ENCODE results near the gene ALDH3A1.

The ALDH3A1 gene

DNA sequence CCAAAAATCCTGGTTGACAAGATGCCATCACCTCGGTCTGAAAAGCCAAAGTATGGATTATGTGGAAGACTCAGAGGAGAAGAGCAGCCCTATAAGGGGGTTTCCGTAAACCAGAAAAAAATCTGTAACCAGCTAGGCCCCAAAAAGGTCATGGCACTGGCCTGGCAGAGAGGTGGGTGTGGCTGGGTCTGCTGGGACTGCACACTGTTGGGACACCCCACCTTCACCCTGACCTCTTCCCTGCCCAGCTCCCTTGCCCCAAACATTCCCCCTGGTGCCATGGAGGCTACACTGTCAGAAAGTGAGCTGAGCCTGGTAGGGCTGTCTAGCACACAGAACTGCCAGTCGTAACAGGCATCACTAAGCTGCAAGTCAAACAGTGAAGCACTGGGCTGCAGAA is 38.3 kb downstream of the ALDH3A1 start:
- Histone ChIP-seq H3K4me1 (ENCODE audit: control insufficient read depth, insufficient read depth, low read length) (peaks cover 16% of the 10 kb centered on the region), H3K9me3 (ENCODE audit: control insufficient read depth, low read length) (no peaks in the 10 kb centered on the region), H3K9ac (ENCODE audit: low read length) (no peak overlapping the region), H3K36me3 (ENCODE audit: control insufficient read depth, insufficient read depth, low read length) (no peaks in the 10 kb centered on the region), H3K4me3 (ENCODE audit: low read length) (no peak overlapping the region), H3K27me3 (ENCODE audit: control insufficient read depth, insufficient read depth, low read length) (no peaks in the 10 kb centered on the region)

DNA sequence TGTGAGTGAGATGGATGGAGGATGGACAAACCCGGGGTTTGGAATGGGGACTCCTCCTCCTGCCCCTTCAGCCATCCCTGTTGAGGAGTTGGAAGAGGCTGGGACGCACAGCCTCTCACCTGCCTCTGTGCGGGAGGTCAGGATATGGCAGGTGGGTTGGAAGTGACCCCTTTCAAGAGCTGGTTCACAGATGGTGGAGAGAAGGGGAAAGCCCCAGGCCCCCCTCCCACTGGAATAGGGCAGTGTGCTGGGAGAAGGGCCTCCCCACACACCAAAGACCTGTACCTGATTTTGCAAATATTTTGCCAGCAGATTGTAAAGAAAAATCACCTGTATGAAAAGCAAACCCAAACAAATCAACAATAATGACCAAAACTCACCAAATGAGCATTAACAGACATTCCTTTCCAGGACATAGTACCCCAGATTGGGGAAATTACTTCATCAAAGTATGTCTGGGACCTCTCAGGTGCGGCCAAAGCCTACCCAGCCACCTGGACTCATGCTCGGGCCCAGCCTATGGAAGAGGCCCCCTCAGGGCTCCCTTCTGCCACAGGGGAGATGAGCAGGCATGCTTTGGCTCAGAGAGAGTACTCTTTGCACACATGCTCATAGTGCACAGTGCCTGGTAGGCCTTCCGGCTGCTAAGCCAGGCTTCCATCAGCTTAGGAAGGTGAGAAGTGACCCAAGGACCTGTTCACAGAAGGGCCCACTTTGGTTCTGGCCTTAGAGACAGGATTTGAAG is 39.5 kb downstream of the ALDH3A1 start:
- H3K27me3 ChIP-seq (ENCODE audit: control insufficient read depth, insufficient read depth, low read length) = no peaks in the 10 kb centered on the region
- no peaks in the 10 kb centered on the region for H3K36me3 ChIP-seq (ENCODE audit: control insufficient read depth, insufficient read depth, low read length)
- no peak overlapping the region for H3K4me3 ChIP-seq (ENCODE audit: low read length)
- no peaks in the 10 kb centered on the region for H3K9me3 ChIP-seq (ENCODE audit: control insufficient read depth, low read length)
- H3K9ac ChIP-seq (ENCODE audit: low read length) = no peak overlapping the region
- H3K4me1 ChIP-seq (ENCODE audit: control insufficient read depth, insufficient read depth, low read length) = peaks cover 19% of the 10 kb centered on the region

DNA sequence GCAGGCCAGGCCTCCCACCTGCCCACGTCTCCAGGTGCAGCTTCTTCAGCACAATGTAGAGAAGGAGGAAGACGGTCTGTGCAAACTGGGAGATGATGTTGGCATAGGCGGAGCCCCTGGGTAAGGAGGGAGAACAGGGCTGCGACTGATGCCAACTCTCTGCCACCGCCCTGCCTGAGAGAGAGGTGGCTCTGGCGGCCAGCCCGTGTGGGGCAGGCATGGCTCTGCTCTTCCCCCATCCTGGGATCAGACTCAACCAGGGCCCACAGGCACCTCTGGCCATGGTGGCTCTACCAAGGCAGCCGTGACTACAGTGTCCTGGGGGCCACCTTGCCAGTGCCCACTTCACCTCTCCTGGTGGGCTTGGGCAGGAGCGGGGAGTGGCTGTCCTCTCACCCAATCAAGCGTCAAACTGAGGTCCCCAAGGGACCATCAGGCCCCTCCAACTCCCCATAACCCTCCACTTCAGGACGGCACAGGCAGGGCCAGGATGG is 40.3 kb downstream of the ALDH3A1 start:
- peaks cover 24% of the 10 kb centered on the region for H3K4me1 ChIP-seq (ENCODE audit: control insufficient read depth, insufficient read depth, low read length)
- H3K4me3 ChIP-seq (ENCODE audit: low read length) = no peak overlapping the region
- H3K36me3 ChIP-seq (ENCODE audit: control insufficient read depth, insufficient read depth, low read length) = no peaks in the 10 kb centered on the region
- H3K27me3 ChIP-seq (ENCODE audit: control insufficient read depth, insufficient read depth, low read length) = no peaks in the 10 kb centered on the region
- H3K9ac ChIP-seq (ENCODE audit: low read length) = no peak overlapping the region
- H3K9me3 ChIP-seq (ENCODE audit: control insufficient read depth, low read length) = no peaks in the 10 kb centered on the region

DNA sequence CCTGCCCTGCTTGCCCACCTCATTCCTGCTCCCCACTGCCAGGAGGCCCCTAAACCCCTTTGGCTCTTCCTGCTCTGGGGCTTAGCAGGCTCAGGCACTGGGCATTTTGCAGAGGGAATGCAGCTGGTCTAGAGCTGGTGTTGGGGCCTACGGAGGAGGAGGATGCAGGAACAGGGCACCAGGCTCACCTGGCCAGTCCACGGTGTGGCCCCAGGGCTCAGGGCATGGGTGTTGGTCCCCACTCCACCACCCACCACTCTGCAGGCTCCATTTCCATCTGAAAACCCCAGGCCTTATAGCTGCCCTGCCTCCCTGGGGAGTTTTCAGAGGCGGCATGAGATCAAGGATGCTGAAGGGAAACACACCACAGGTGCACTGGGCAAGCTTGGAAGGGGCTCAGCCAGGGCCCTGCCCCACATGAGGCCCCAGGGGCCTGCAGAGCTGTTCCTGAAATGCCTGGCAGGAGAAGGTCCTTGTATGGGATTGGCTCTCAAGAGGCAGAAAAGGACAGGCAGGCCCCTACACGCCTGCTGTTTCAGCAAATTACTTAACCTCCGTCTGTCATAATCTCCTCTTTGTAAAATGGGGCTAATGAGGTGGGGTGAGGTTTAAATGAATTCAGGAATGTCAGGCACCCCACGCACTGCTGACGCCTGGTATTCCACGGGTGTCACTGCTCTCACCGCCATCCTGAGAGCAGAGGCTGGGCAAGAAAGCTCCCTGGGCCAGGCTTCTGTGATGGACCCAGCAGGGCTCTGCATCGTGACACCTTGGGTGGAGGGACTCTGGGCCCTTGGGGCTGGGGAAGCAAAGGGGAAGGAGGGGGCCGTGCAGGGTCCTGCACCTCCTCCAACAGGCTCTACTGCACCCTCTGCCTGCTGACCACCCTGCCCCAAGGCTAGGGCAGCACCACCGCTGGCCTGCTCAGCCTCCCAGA is 41.0 kb downstream of the ALDH3A1 start:
- Histone ChIP-seq H3K4me3 (ENCODE audit: low read length) (no peak overlapping the region), H3K27me3 (ENCODE audit: control insufficient read depth, insufficient read depth, low read length) (no peaks in the 10 kb centered on the region), H3K9me3 (ENCODE audit: control insufficient read depth, low read length) (no peaks in the 10 kb centered on the region), H3K36me3 (ENCODE audit: control insufficient read depth, insufficient read depth, low read length) (no peaks in the 10 kb centered on the region), H3K9ac (ENCODE audit: low read length) (no peak overlapping the region), H3K4me1 (ENCODE audit: control insufficient read depth, insufficient read depth, low read length) (peaks cover 24% of the 10 kb centered on the region)

DNA sequence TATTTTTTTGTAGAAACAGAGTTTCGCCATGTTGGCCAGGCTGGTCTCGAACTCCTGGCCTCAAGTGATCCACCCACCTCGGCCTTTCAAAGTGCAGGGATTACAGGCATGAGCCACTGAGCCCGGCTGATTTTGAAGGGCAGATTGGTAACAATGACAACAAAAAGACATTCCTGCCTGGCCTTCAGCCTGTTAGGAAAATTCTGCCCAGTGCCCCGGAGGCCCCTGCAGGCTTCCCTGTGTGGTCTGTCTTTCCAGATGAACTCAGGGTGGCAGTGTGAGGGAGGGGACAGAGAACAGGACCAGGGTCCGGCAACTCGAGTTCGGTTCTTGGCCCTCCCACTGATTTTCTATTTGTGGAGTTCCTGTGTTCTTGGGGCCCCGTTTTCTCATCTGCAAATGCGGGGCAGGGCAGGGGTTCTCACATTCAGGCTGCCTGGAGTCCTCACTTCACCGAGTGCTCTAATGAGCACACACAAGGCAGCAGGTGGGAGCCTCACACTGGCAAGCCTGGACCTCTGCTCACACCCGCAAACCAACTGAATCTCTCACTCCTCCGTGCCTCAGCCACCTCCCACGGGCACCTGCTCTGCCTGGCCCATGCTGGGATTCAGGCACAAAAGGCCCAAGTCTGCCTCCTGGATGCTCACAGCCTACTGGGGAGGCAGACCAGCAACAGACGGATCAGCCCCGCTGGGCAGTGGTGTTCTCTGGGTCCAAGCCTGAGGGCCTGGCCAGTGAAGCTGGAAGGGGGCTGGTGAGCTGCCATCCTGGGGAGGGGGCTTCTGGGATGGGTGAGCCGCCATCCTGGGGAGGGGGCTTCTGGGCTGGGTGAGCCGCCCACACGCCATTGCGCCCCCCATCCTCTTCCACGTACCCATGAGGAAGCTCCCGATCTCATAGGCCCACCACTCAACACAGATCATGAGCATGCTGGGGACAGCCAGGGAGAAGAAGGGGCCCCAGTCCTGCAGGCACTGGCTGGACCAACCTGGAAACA is 42.0 kb downstream of the ALDH3A1 start:
- no peak overlapping the region for H3K9ac ChIP-seq (ENCODE audit: low read length)
- no peaks in the 10 kb centered on the region for H3K36me3 ChIP-seq (ENCODE audit: control insufficient read depth, insufficient read depth, low read length)
- H3K9me3 ChIP-seq (ENCODE audit: control insufficient read depth, low read length) = no peaks in the 10 kb centered on the region
- peaks cover 24% of the 10 kb centered on the region for H3K4me1 ChIP-seq (ENCODE audit: control insufficient read depth, insufficient read depth, low read length)
- no peaks in the 10 kb centered on the region for H3K27me3 ChIP-seq (ENCODE audit: control insufficient read depth, insufficient read depth, low read length)
- no peak overlapping the region for H3K4me3 ChIP-seq (ENCODE audit: low read length)

DNA sequence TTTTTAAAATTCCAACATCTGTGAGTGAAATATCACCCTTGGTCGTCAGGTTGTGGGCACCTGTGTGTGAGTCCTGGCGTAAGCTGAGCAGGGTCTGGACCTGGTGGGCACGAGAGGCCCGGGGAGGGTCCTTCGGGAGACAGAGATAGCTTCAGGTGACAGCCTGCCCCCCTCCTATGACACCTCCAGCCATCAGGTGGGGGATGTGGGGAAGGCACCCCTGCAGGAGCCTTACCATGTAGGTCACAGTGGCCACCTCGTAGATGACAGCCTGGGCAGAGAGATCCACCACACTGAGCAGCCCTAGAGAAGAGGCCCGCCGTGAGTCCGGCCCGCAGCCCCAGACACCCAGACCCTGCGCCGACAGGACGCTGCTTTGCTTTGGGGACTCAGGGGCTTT is 42.9 kb downstream of the ALDH3A1 start:
- H3K9ac ChIP-seq (ENCODE audit: low read length) = no peak overlapping the region
- H3K36me3 ChIP-seq (ENCODE audit: control insufficient read depth, insufficient read depth, low read length) = no peaks in the 10 kb centered on the region
- H3K27me3 ChIP-seq (ENCODE audit: control insufficient read depth, insufficient read depth, low read length) = no peaks in the 10 kb centered on the region
- peaks cover 24% of the 10 kb centered on the region for H3K4me1 ChIP-seq (ENCODE audit: control insufficient read depth, insufficient read depth, low read length)
- no peaks in the 10 kb centered on the region for H3K9me3 ChIP-seq (ENCODE audit: control insufficient read depth, low read length)
- H3K4me3 ChIP-seq (ENCODE audit: low read length) = no peak overlapping the region

DNA sequence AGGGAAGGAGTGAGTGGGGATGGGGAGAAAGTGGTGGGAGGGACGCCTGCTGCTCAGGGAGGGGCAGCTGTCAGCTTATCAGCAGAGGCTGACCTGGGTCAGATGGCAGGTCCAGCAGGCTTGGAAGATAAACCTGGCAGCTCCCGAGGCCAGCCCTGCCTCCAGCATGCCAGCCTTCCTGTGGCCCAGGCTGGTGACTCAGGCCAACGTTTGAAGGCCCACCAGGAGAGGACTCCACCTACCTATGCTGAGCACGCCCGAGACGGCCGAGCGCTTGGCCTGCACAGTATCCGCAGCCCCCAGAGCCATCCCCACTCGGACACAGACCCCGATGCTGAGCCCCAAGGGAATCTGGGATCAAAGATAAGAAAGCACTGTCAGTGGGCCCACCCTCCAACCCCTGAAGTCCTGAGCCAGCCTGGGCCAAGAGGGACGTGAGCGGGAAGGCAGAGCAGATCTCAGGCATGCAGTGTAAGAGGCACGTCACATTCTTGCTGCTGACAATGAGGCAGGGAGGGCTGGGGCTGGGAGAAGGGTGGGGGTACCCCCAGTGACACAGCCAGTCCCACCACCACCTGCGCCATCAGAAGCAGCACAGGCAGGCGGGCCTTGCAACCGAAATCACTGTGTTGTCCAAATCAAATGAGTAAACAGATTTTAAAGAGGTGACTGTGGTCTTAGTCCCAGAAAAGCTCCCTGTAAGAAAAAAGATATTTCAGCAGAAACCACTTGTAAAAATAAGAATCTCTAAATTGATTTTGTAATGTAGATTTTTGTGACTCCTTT is 44.1 kb downstream of the ALDH3A1 start:
- H3K9ac ChIP-seq (ENCODE audit: low read length) = no peak overlapping the region

DNA sequence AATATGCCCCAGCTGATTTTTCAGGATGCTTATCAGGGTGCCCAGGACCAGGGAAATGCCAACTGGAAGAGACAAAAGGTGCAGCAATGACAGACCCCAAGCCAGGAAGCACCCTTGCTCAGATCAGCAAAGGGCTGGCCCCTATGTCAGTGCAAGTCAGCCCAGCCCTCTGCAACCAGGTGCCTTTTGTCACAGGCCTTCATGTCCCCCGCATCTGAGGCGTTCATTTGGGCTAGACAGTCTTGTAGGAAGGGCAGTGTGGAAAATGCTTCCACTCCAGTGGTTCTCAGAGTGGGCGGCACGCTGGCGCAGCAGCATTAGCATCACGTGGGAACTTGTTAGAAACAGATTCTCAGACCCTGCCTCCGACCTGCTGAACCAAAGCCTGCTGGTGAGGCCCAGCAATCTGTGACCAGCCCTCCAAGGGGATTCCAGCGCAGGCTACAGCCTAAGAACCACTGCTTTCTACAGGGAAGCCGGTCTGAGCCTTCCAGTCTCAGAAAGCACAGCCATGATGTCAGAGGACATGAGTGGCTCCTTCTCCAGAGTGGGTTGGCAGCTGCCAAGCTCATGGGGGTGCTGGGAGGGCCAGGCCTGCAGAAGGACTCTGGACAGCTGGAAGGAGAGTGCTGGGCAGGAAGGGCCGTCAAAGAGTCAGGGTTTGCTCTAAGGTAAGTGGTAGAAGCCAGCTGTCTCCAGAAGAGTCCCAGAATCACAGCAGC is 44.8 kb downstream of the ALDH3A1 start:
- Histone ChIP-seq H3K4me1 (ENCODE audit: control insufficient read depth, insufficient read depth, low read length) (peaks cover 24% of the 10 kb centered on the region), H3K9ac (ENCODE audit: low read length) (no peak overlapping the region), H3K27me3 (ENCODE audit: control insufficient read depth, insufficient read depth, low read length) (no peaks in the 10 kb centered on the region), H3K36me3 (ENCODE audit: control insufficient read depth, insufficient read depth, low read length) (no peaks in the 10 kb centered on the region), H3K9me3 (ENCODE audit: control insufficient read depth, low read length) (no peaks in the 10 kb centered on the region), H3K4me3 (ENCODE audit: low read length) (no peak overlapping the region)

More for the DNA sequence above, 44.1 kb downstream of the ALDH3A1 start:
- peaks cover 24% of the 10 kb centered on the region for H3K4me1 ChIP-seq (ENCODE audit: control insufficient read depth, insufficient read depth, low read length)
- H3K27me3 ChIP-seq (ENCODE audit: control insufficient read depth, insufficient read depth, low read length) = no peaks in the 10 kb centered on the region
- H3K36me3 ChIP-seq (ENCODE audit: control insufficient read depth, insufficient read depth, low read length) = no peaks in the 10 kb centered on the region
- H3K9me3 ChIP-seq (ENCODE audit: control insufficient read depth, low read length) = no peaks in the 10 kb centered on the region
- no peak overlapping the region for H3K4me3 ChIP-seq (ENCODE audit: low read length)

DNA sequence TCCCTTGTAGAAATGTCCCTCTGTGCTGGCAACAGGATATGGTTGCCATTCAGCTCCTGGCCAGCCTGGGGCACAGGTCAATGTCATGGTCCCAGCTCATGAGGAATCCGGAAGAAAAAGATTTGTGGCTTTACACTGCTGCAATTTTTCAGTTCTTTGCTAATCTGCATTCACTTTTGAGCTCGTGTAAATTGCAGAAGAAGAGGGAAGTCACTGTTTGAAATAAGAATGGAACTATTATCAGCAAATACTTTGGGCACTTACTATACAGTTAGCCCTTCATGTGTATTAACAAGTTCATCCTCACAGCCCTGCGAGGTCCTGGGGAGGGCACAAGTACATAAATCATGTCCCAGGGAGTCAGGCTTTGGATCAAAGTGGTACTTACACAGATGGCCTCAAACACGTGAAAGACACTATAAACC is 45.9 kb downstream of the ALDH3A1 start:
- Histone ChIP-seq H3K36me3 (ENCODE audit: control insufficient read depth, insufficient read depth, low read length) (no peaks in the 10 kb centered on the region), H3K9ac (ENCODE audit: low read length) (no peak overlapping the region), H3K27me3 (ENCODE audit: control insufficient read depth, insufficient read depth, low read length) (no peaks in the 10 kb centered on the region), H3K9me3 (ENCODE audit: control insufficient read depth, low read length) (no peaks in the 10 kb centered on the region), H3K4me3 (ENCODE audit: low read length) (no peak overlapping the region), H3K4me1 (ENCODE audit: control insufficient read depth, insufficient read depth, low read length) (peaks cover 15% of the 10 kb centered on the region)

Measured in mucosa of stomach (tissue), 1 donor.